Suprapubic skin (tissue), 4 donors: ENCODE data around the gene RELL1.

ENCODE experiments used
- EP300 ChIP-seq: sonication (generic); formaldehyde crosslinking; IDR thresholded peaks from one replicate; pipeline ENCODE4 v1.6.1; 2017; ENCODE audit warnings: antibody characterized with exemption
- POLR2AphosphoS5 ChIP-seq, 3 donors: sonication (generic); formaldehyde crosslinking; IDR thresholded peaks; one replicate each; pipeline ENCODE4 v1.6.1; 2017; ENCODE audit warnings: antibody characterized with exemption in 3 of 3
- TF ChIP-seq, protein P1 (sequence below), 2 donors: fragments of 200-600 bp in 1 of 2; fragments of 450-650 bp in 1 of 2; sonication (generic) in 1 of 2; IDR thresholded peaks; one replicate each; pipeline ENCODE4 v1.5.1; 2016 to 2019; ENCODE audit warnings: antibody characterized with exemption in 2 of 2, mild to moderate bottlenecking in 1 of 2, moderate library complexity in 1 of 2

DNA sequence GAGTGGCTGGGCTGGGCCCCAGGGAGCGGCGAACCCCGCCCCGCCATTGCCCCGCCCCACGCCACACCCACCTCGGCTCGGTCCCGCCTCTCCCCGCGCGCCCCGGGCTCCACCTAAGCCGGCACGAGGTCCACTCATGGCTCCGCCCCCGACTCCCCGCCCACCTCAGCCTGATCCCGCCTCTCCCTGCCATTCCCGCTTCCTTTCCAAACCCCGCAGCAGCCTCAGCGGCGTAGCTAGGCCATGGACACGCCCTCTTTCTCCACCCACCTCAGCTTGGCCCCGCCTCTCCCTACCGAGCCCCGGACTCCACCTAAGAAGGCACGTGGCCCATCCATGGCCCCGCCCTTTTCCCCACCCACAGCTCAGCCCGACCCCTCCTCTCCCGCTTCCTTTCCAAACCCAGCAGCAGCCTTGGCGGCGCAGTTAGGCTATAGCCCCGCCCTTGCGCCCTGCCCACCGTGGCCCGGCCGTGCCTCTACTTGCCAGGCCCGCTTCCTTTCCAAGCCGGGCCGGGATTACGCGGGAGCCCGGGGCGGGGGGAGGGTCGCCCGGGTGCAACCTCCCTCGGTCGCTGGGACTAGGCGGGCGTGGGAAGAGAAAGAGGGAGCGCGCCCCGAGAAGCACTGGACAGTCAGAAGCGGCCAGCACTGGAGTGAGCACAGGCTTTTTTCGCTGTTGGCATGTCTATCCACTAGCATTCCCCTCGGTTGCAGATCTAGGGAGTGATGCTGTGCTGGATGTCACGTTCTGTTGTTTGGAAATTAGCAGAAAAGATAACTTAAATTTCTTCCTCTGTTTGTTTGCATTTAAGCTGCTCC lies at the start of gene RELL1:
- TF ChIP-seq, protein P1, sequence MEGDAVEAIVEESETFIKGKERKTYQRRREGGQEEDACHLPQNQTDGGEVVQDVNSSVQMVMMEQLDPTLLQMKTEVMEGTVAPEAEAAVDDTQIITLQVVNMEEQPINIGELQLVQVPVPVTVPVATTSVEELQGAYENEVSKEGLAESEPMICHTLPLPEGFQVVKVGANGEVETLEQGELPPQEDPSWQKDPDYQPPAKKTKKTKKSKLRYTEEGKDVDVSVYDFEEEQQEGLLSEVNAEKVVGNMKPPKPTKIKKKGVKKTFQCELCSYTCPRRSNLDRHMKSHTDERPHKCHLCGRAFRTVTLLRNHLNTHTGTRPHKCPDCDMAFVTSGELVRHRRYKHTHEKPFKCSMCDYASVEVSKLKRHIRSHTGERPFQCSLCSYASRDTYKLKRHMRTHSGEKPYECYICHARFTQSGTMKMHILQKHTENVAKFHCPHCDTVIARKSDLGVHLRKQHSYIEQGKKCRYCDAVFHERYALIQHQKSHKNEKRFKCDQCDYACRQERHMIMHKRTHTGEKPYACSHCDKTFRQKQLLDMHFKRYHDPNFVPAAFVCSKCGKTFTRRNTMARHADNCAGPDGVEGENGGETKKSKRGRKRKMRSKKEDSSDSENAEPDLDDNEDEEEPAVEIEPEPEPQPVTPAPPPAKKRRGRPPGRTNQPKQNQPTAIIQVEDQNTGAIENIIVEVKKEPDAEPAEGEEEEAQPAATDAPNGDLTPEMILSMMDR (IDR thresholded peaks at IDR 0.05) = no peak
- no peak for TF ChIP-seq EP300
- TF ChIP-seq POLR2AphosphoS5 (IDR thresholded peaks at IDR 0.05) = peak in 1 of 3 donors; percentile 63
